ENCODE data around the gene TUBGCP2.

Gene TUBGCP2

GRCh38 chr10:133310789-133311188 is 2.1 kb upstream of the TUBGCP2 start:
- Mint-ChIP-seq H3K27me3 (no peaks in the 10 kb centered on the region), H3K9me3 (no peaks in the 10 kb centered on the region), H3K4me1 (ENCODE audit: low read depth in 2 of 2) (peaks cover 16 to 19% of the 10 kb centered on the region in 2 donors), H3K4me3 (peak overlapping the region in 1 of 2 donors; percentile 29), H3K27ac (no peak overlapping the region), H3K36me3 (ENCODE audit: insufficient read depth) (peaks cover 44% of the 10 kb centered on the region)
- DNase-seq = no peak
- ATAC-seq (replicated peaks) = no peak

GRCh38 chr10:133310399-133310755 is 1.7 kb upstream of the TUBGCP2 start:
- DNase-seq (no peak), ATAC-seq (replicated peaks) (no peak)
- no peaks in the 10 kb centered on the region for H3K27me3 Mint-ChIP-seq
- H3K4me3 Mint-ChIP-seq = no peak overlapping the region
- H3K4me1 Mint-ChIP-seq (ENCODE audit: low read depth in 2 of 2) = peaks cover 20 to 23% of the 10 kb centered on the region in 2 donors
- H3K27ac Mint-ChIP-seq = no peak overlapping the region
- peaks cover 48% of the 10 kb centered on the region for H3K36me3 Mint-ChIP-seq (ENCODE audit: insufficient read depth)
- no peaks in the 10 kb centered on the region for H3K9me3 Mint-ChIP-seq

- DNase-seq (no peak), ATAC-seq (replicated peaks) (no peak)
- H3K36me3 Mint-ChIP-seq (ENCODE audit: insufficient read depth) = peaks cover 51% of the 10 kb centered on the region
- no peaks in the 10 kb centered on the region for H3K27me3 Mint-ChIP-seq
- peak overlapping the region; percentile 78 to 99 for H3K27ac Mint-ChIP-seq
- H3K9me3 Mint-ChIP-seq = no peaks in the 10 kb centered on the region
- peak overlapping the region; percentile 69 to 98 for H3K4me3 Mint-ChIP-seq
- H3K4me1 Mint-ChIP-seq (ENCODE audit: low read depth in 2 of 2) = peaks cover 23 to 28% of the 10 kb centered on the region in 2 donors
Observed at GRCh38 chr10:133309720-133310398, 1.2 kb upstream of the TUBGCP2 start.

- peak; percentile 90 to 95 (median 93) for DNase-seq
- peak; percentile 70 for ATAC-seq (replicated peaks)
- peaks cover 51% of the 10 kb centered on the region for H3K36me3 Mint-ChIP-seq (ENCODE audit: insufficient read depth)
- H3K27ac Mint-ChIP-seq = peak overlapping the region; percentile 78 to 99
- peak overlapping the region; percentile 69 to 98 for H3K4me3 Mint-ChIP-seq
- no peaks in the 10 kb centered on the region for H3K27me3 Mint-ChIP-seq
- no peaks in the 10 kb centered on the region for H3K9me3 Mint-ChIP-seq
- peaks cover 23 to 25% of the 10 kb centered on the region in 2 donors for H3K4me1 Mint-ChIP-seq (ENCODE audit: low read depth in 2 of 2)
Observed at GRCh38 chr10:133309100-133309719, 538 bp upstream of the TUBGCP2 start.

- Mint-ChIP-seq H3K27me3 (no peaks in the 10 kb centered on the region), H3K4me1 (ENCODE audit: low read depth in 2 of 2) (peaks cover 26 to 31% of the 10 kb centered on the region in 2 donors), H3K9me3 (no peaks in the 10 kb centered on the region), H3K27ac (peak overlapping the region; percentile 99), H3K36me3 (ENCODE audit: insufficient read depth) (peaks cover 51% of the 10 kb centered on the region), H3K4me3 (peak overlapping the region; percentile 95 to 98)
- DNase-seq (peak; percentile 83 to 86 (median 86)), ATAC-seq (replicated peaks) (peak; percentile 61)
Observed at GRCh38 chr10:133307776-133308420, 774 bp downstream of the TUBGCP2 start.

GRCh38 chr10:133306941-133307379 is 1.7 kb downstream of the TUBGCP2 start:
- no peaks in the 10 kb centered on the region for H3K27me3 Mint-ChIP-seq
- H3K4me3 Mint-ChIP-seq = peak overlapping the region; percentile 95 to 98
- H3K36me3 Mint-ChIP-seq (ENCODE audit: insufficient read depth) = peaks cover 54% of the 10 kb centered on the region

GRCh38 chr10:133306097-133306476 is 2.6 kb downstream of the TUBGCP2 start:
- Mint-ChIP-seq H3K36me3 (ENCODE audit: insufficient read depth) (peaks cover 55% of the 10 kb centered on the region), H3K4me3 (no peak overlapping the region), H3K27ac (peak overlapping the region in 1 of 2 donors; percentile 99), H3K4me1 (ENCODE audit: low read depth in 2 of 2) (peaks cover 31% of the 10 kb centered on the region in 2 donors), H3K27me3 (no peaks in the 10 kb centered on the region), H3K9me3 (no peaks in the 10 kb centered on the region)
- DNase-seq = no peak
- ATAC-seq (replicated peaks) = no peak

More at GRCh38 chr10:133306941-133307379, 1.7 kb downstream of the TUBGCP2 start:
- Mint-ChIP-seq H3K9me3 (no peaks in the 10 kb centered on the region), H3K4me1 (ENCODE audit: low read depth in 2 of 2) (peaks cover 31% of the 10 kb centered on the region in 2 donors), H3K27ac (peak overlapping the region; percentile 99)
- ATAC-seq (replicated peaks) (no peak), DNase-seq (no peak)

- peaks cover 51% of the 10 kb centered on the region for H3K36me3 Mint-ChIP-seq (ENCODE audit: insufficient read depth)
- H3K4me3 Mint-ChIP-seq = no peak overlapping the region
- H3K27ac Mint-ChIP-seq = peak overlapping the region in 1 of 2 donors; percentile 66
- H3K4me1 Mint-ChIP-seq (ENCODE audit: low read depth in 2 of 2) = peaks cover 30% of the 10 kb centered on the region in 2 donors
- DNase-seq = no peak
- no peak for ATAC-seq (replicated peaks)
- no peaks in the 10 kb centered on the region for H3K9me3 Mint-ChIP-seq
- no peaks in the 10 kb centered on the region for H3K27me3 Mint-ChIP-seq
Observed at GRCh38 chr10:133303206-133303605, 5.5 kb downstream of the TUBGCP2 start.

- H3K4me1 Mint-ChIP-seq (ENCODE audit: low read depth in 2 of 2) = peaks cover 21 to 24% of the 10 kb centered on the region in 2 donors
- no peak overlapping the region for H3K27ac Mint-ChIP-seq
- no peaks in the 10 kb centered on the region for H3K9me3 Mint-ChIP-seq
- peaks cover 53% of the 10 kb centered on the region for H3K36me3 Mint-ChIP-seq (ENCODE audit: insufficient read depth)
- H3K27me3 Mint-ChIP-seq = no peaks in the 10 kb centered on the region
- ATAC-seq (replicated peaks) (no peak), DNase-seq (no peak)
- no peak overlapping the region for H3K4me3 Mint-ChIP-seq
Observed at GRCh38 chr10:133302230-133302629, 6.4 kb downstream of the TUBGCP2 start.

GRCh38 chr10:133299738-133300137 is 8.9 kb downstream of the TUBGCP2 start:
- no peak for ATAC-seq (replicated peaks)
- Mint-ChIP-seq H3K4me1 (ENCODE audit: low read depth in 2 of 2) (peaks cover 8 to 12% of the 10 kb centered on the region in 2 donors), H3K9me3 (no peaks in the 10 kb centered on the region), H3K27ac (no peak overlapping the region), H3K27me3 (no peaks in the 10 kb centered on the region), H3K4me3 (no peak overlapping the region), H3K36me3 (ENCODE audit: insufficient read depth) (peaks cover 57% of the 10 kb centered on the region)
- DNase-seq = no peak

GRCh38 chr10:133299224-133299623 is 9.4 kb downstream of the TUBGCP2 start:
- Mint-ChIP-seq H3K4me1 (ENCODE audit: low read depth in 2 of 2) (peaks cover 8 to 11% of the 10 kb centered on the region in 2 donors), H3K27ac (no peak overlapping the region), H3K27me3 (no peaks in the 10 kb centered on the region), H3K36me3 (ENCODE audit: insufficient read depth) (peaks cover 61% of the 10 kb centered on the region), H3K9me3 (no peaks in the 10 kb centered on the region), H3K4me3 (no peak overlapping the region)
- ATAC-seq (replicated peaks) = no peak
- DNase-seq = no peak

GRCh38 chr10:133298466-133298865 is 10.2 kb downstream of the TUBGCP2 start:
- Mint-ChIP-seq H3K36me3 (ENCODE audit: insufficient read depth) (peaks cover 65% of the 10 kb centered on the region), H3K27me3 (no peaks in the 10 kb centered on the region), H3K27ac (peak overlapping the region in 1 of 2 donors; percentile 39), H3K9me3 (no peaks in the 10 kb centered on the region), H3K4me3 (no peak overlapping the region), H3K4me1 (ENCODE audit: low read depth in 2 of 2) (peaks cover 4 to 6% of the 10 kb centered on the region in 2 donors)
- ATAC-seq (replicated peaks) (no peak), DNase-seq (no peak)

- peaks cover 2 to 3% of the 10 kb centered on the region in 2 donors for H3K4me1 Mint-ChIP-seq (ENCODE audit: low read depth in 2 of 2)
- H3K4me3 Mint-ChIP-seq = no peak overlapping the region
- no peaks in the 10 kb centered on the region for H3K9me3 Mint-ChIP-seq
- H3K27me3 Mint-ChIP-seq = no peaks in the 10 kb centered on the region
- no peak for DNase-seq
- peaks cover 64% of the 10 kb centered on the region for H3K36me3 Mint-ChIP-seq (ENCODE audit: insufficient read depth)
- ATAC-seq (replicated peaks) = no peak
- no peak overlapping the region for H3K27ac Mint-ChIP-seq
Observed at GRCh38 chr10:133297504-133297903, 11.2 kb downstream of the TUBGCP2 start.

Measured in effector memory CD8-positive, alpha-beta T cell (primary cell).